Astrocyte (in vitro differentiated cells and primary cell): Measurements from ENCODE around the gene POLR3B. TPM values are rescaled to one million over a fixed set of nuclear protein-coding genes. Genes with fewer than 3 reads are reported as not detected.

Experiments used
- DNase-seq: peaks from one replicate; pipeline ENCODE4 v3.0.0-alpha.2; 2010; ENCODE audit warnings: low read depth
- FAIRE-seq: peaks from 2 replicates; lab custom pipeline; 2011; peaks lifted over from hg19 to GRCh38; lab: Jason Lieb, UNC
- H2AFZ ChIP-seq: 2 replicates; pipeline ENCODE4 v1.6.0; 2012; ENCODE audit warnings: low read depth, low read length, inconsistent platforms
- H3K27ac ChIP-seq: 2 replicates; pipeline ENCODE4 v1.5.1; 2011; ENCODE audit warnings: low read depth, low read length, inconsistent platforms
- H3K27me3 ChIP-seq: 2 replicates; pipeline ENCODE4 v1.6.0; 2011; ENCODE audit warnings: low read length, inconsistent platforms; ENCODE audit not compliant: insufficient read depth
- H3K36me3 ChIP-seq: 2 replicates; pipeline ENCODE4 v1.5.1; 2011; ENCODE audit warnings: low read length, inconsistent platforms; ENCODE audit not compliant: insufficient read depth
- H3K4me1 ChIP-seq: 2 replicates; pipeline ENCODE4 v1.5.1; 2011; ENCODE audit warnings: low read length, inconsistent platforms; ENCODE audit not compliant: insufficient read depth
- H3K4me2 ChIP-seq: 2 replicates; pipeline ENCODE4 v1.6.0; 2012; ENCODE audit warnings: low read length, inconsistent platforms
- H3K4me3 ChIP-seq: 2 replicates; pipeline ENCODE4 v1.5.1; 2011; ENCODE audit warnings: low read depth, mild to moderate bottlenecking, low read length, inconsistent platforms; ENCODE audit not compliant: insufficient read depth
- H3K79me2 ChIP-seq: 2 replicates; pipeline ENCODE4 v1.6.0; 2012; ENCODE audit warnings: mild to moderate bottlenecking, low read length, inconsistent platforms; ENCODE audit not compliant: insufficient read depth
- H3K9ac ChIP-seq: 2 replicates; pipeline ENCODE4 v1.6.0; 2012; ENCODE audit warnings: mild to moderate bottlenecking, low read length, inconsistent platforms
- H3K9me3 ChIP-seq: 2 replicates; pipeline ENCODE4 v1.5.1; 2012; ENCODE audit warnings: low read depth, mild to moderate bottlenecking, low read length, inconsistent platforms; ENCODE audit not compliant: insufficient read depth
- H4K20me1 ChIP-seq: 2 replicates; pipeline ENCODE4 v1.6.0; 2012; ENCODE audit warnings: low read length, inconsistent platforms; ENCODE audit not compliant: insufficient read depth
- H3K27ac Mint-ChIP-seq: one replicate; pipeline ENCODE4 v1.8.0; 2021; ENCODE audit warnings: mild to moderate bottlenecking, mixed read lengths; ENCODE audit not compliant: unreplicated experiment
- H3K27me3 Mint-ChIP-seq: one replicate; pipeline ENCODE4 v1.8.0; 2021; ENCODE audit warnings: low read depth, mixed read lengths; ENCODE audit not compliant: unreplicated experiment
- H3K36me3 Mint-ChIP-seq: one replicate; pipeline ENCODE4 v1.8.0; 2021; ENCODE audit warnings: low read depth, mixed read lengths; ENCODE audit not compliant: unreplicated experiment
- H3K4me1 Mint-ChIP-seq: one replicate; pipeline ENCODE4 v1.8.0; 2021; ENCODE audit warnings: low read depth, mixed read lengths; ENCODE audit not compliant: unreplicated experiment
- H3K4me3 Mint-ChIP-seq: one replicate; pipeline ENCODE4 v1.8.0; 2021; ENCODE audit warnings: mild to moderate bottlenecking, moderate library complexity, mixed read lengths; ENCODE audit not compliant: unreplicated experiment
- H3K9me3 Mint-ChIP-seq: one replicate; pipeline ENCODE4 v1.8.0; 2021; ENCODE audit warnings: mild to moderate bottlenecking, mixed read lengths; ENCODE audit not compliant: unreplicated experiment
- EZH2 ChIP-seq: IDR thresholded peaks from 2 replicates; pipeline ENCODE4 v1.6.1; 2012; ENCODE audit warnings: mild to moderate bottlenecking, low read length, inconsistent platforms; ENCODE audit not compliant: insufficient read depth
- total RNA-seq: library from RNA; stranded (reverse); gene quantifications from 2 replicates; pipeline ENCODE4 v1.2.1, GENCODE V29; 2021
- TF ChIP-seq, protein P1 (sequence below): IDR thresholded peaks from 2 replicates; pipeline ENCODE4 v1.5.1; 2011; ENCODE audit warnings: low read depth, mild to moderate bottlenecking, inconsistent platforms, low read length, moderate library complexity; ENCODE audit not compliant: insufficient read depth

The POLR3B gene
- total RNA-seq, 1 donor from 2014 or later: 10.9 TPM

DNA sequence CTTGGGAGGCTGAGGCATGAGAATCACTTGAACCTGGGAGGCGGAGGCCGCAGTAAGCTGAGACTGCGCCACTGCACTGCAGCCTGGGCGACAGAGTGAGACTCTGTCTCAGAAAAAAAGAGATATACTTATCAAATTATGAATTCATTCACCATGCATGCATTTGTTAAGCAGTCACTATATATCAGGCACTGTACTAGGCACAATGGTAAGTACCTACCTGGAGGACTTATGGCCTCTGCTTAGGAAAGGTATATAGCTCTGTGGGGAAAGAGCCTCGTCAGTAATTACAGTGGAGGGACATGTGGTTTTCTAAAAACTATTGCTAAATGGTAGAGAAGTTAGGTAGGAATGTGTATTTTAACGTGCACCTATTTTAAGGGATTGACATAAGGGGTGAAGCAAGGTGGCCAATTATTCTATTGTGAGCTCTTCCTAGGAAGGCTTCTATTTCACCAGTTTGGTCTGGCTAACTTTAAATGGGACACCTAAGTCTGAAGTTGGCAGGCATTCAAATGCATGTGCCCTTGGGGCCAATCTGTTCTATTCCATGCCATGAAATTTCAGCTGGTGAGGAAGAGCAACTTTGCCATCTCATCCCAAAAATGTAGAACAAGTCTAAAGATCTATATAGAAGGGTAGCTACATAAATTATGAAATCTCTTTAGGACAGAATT is 40.0 kb upstream of the POLR3B start:
- Mint-ChIP-seq H3K36me3 (peaks cover 20% of the 10 kb centered on the region), H3K4me1 (no peaks in the 10 kb centered on the region), H3K27me3 (no peaks in the 10 kb centered on the region), H3K9me3 (no peaks in the 10 kb centered on the region), H3K27ac (no peak overlapping the region), H3K4me3 (no peak overlapping the region)
- Histone ChIP-seq H3K36me3 (no peaks in the 10 kb centered on the region), H3K4me1 (no peaks in the 10 kb centered on the region), H3K4me2 (no peak overlapping the region), H3K79me2 (no peaks in the 10 kb centered on the region), H3K27me3 (no peaks in the 10 kb centered on the region), H3K9me3 (no peaks in the 10 kb centered on the region), H2AFZ (no peak overlapping the region), H4K20me1 (no peaks in the 10 kb centered on the region), H3K27ac (no peak overlapping the region), H3K4me3 (no peak overlapping the region), H3K9ac (no peak overlapping the region)
- FAIRE-seq (no peak), DNase-seq (no peak)
- TF ChIP-seq, protein P1, sequence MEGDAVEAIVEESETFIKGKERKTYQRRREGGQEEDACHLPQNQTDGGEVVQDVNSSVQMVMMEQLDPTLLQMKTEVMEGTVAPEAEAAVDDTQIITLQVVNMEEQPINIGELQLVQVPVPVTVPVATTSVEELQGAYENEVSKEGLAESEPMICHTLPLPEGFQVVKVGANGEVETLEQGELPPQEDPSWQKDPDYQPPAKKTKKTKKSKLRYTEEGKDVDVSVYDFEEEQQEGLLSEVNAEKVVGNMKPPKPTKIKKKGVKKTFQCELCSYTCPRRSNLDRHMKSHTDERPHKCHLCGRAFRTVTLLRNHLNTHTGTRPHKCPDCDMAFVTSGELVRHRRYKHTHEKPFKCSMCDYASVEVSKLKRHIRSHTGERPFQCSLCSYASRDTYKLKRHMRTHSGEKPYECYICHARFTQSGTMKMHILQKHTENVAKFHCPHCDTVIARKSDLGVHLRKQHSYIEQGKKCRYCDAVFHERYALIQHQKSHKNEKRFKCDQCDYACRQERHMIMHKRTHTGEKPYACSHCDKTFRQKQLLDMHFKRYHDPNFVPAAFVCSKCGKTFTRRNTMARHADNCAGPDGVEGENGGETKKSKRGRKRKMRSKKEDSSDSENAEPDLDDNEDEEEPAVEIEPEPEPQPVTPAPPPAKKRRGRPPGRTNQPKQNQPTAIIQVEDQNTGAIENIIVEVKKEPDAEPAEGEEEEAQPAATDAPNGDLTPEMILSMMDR: no peak
- no peak for TF ChIP-seq EZH2

DNA sequence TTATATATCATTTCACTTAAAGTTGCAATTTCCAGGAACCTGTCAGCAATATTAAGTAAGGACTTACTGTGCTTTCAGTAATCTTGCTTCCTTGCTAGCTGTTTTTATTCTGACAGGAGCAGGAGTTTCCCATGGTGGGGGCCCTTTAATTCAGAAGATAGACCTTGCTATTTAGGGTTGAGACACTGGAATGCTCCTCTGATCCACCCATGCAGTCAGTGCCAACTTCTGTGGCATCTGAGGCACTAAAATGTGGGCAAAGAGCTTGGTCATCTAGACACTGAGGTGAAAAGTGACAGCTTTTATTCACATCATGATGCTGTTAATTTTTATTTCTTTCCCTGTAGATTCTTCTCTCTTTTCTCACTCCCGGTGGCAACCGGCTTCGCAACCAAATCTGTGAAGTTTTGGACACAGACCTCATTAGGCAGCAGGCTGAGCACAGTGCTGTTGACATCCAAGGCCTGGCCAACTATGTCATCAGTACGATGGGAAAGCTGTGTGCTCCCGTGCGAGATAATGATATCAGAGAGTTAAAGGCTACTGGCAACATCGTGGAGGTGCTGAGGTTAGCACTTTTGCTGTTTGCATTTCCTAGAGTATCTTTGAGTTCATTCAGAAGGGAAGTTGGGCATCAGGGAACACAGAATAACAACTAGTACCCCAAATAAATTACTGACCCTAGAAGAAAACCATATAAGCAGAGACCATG is 36.3 kb upstream of the POLR3B start:
- DNase-seq: no peak
- no peaks in the 10 kb centered on the region for H3K36me3 ChIP-seq
- no peaks in the 10 kb centered on the region for H3K27me3 ChIP-seq
- no peak overlapping the region for H3K27ac ChIP-seq
- no peak overlapping the region for H3K4me2 ChIP-seq
- H2AFZ ChIP-seq: no peak overlapping the region
- Mint-ChIP-seq H3K36me3 (peaks cover 38% of the 10 kb centered on the region), H3K9me3 (no peaks in the 10 kb centered on the region), H3K27me3 (no peaks in the 10 kb centered on the region), H3K4me1 (no peaks in the 10 kb centered on the region), H3K27ac (no peak overlapping the region), H3K4me3 (no peak overlapping the region)
- TF ChIP-seq EZH2: no peak
- TF ChIP-seq, protein P1: no peak
- no peak overlapping the region for H3K4me3 ChIP-seq
- no peaks in the 10 kb centered on the region for H3K4me1 ChIP-seq
- no peak for FAIRE-seq
- H3K79me2 ChIP-seq: no peaks in the 10 kb centered on the region
- no peaks in the 10 kb centered on the region for H3K9me3 ChIP-seq
- no peaks in the 10 kb centered on the region for H4K20me1 ChIP-seq
- H3K9ac ChIP-seq: no peak overlapping the region

DNA sequence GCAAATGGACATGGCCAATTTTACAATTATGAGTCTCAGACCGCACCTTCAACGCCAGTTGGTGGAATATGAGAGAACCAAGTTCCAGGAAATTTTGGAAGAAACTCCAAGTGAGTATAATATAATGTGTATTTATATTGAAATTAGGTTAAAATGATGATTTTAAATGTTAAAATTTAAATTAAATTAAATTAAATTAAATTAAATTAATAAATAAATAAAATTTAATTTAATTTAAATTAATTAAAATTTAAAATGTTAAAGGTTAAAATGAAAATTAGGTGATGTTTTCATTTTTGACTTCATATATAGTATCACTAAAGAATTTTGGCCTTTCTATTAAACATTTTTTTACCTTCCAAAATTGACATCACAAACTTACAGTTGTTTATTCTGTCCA is 34.0 kb upstream of the POLR3B start:
- Histone ChIP-seq H3K9me3 (no peaks in the 10 kb centered on the region), H3K4me2 (no peak overlapping the region), H2AFZ (no peak overlapping the region), H3K79me2 (no peaks in the 10 kb centered on the region), H3K27ac (no peak overlapping the region), H4K20me1 (no peaks in the 10 kb centered on the region), H3K36me3 (no peaks in the 10 kb centered on the region), H3K9ac (no peak overlapping the region), H3K27me3 (no peaks in the 10 kb centered on the region), H3K4me1 (no peaks in the 10 kb centered on the region), H3K4me3 (no peak overlapping the region)
- TF ChIP-seq EZH2: no peak
- TF ChIP-seq, protein P1: no peak
- no peaks in the 10 kb centered on the region for H3K27me3 Mint-ChIP-seq
- no peak overlapping the region for H3K27ac Mint-ChIP-seq
- DNase-seq: no peak
- no peak for FAIRE-seq
- no peaks in the 10 kb centered on the region for H3K9me3 Mint-ChIP-seq
- no peak overlapping the region for H3K4me3 Mint-ChIP-seq
- peaks cover 36% of the 10 kb centered on the region for H3K36me3 Mint-ChIP-seq
- H3K4me1 Mint-ChIP-seq: no peaks in the 10 kb centered on the region
